ENCODE data around the gene RHEB.
"Not testable (repeated sequence)": the region's sequence is repeated elsewhere in the genome, so short reads cannot be mapped to it uniquely, and the experiment has no call there.

The RHEB gene

GRCh38 chr7:151529842-151530241 lies 10.1 kb upstream of the RHEB start:
- no peak for DNase-seq (ENCODE audit: low spot score)

GRCh38 chr7:151524845-151525244 lies 5.2 kb upstream of the RHEB start:
- no peak for DNase-seq (ENCODE audit: low spot score)

GRCh38 chr7:151524331-151524730 lies 4.6 kb upstream of the RHEB start:
- no peak for DNase-seq (ENCODE audit: low spot score)

GRCh38 chr7:151520419-151521261 lies 945 bp upstream of the RHEB start:
- peak; percentile 16 for DNase-seq (ENCODE audit: low spot score)

- DNase-seq (ENCODE audit: low spot score) = not testable (repeated sequence)
Observed at GRCh38 chr7:151518947-151519764, 539 bp downstream of the RHEB start.

- DNase-seq (ENCODE audit: low spot score) = peak; percentile 21
Observed at GRCh38 chr7:151518105-151518946, 1.4 kb downstream of the RHEB start.

- no peak for DNase-seq (ENCODE audit: low spot score)
Observed at GRCh38 chr7:151517601-151518104, 2.0 kb downstream of the RHEB start.

GRCh38 chr7:151515276-151515565 lies 4.5 kb downstream of the RHEB start:
- no peak for DNase-seq (ENCODE audit: low spot score)

GRCh38 chr7:151514461-151515275 lies 5.0 kb downstream of the RHEB start:
- no peak for DNase-seq (ENCODE audit: low spot score)

- DNase-seq (ENCODE audit: low spot score) = no peak
Observed at GRCh38 chr7:151513133-151513532, 6.6 kb downstream of the RHEB start.

GRCh38 chr7:151512353-151512752 lies 7.3 kb downstream of the RHEB start:
- DNase-seq (ENCODE audit: low spot score) = no peak

GRCh38 chr7:151511946-151512345 lies 7.7 kb downstream of the RHEB start:
- no peak for DNase-seq (ENCODE audit: low spot score)

- DNase-seq (ENCODE audit: low spot score) = no peak
Observed at GRCh38 chr7:151511270-151511669, 8.4 kb downstream of the RHEB start.

- no peak for DNase-seq (ENCODE audit: low spot score)
Observed at GRCh38 chr7:151509670-151510333, 9.9 kb downstream of the RHEB start.

GRCh38 chr7:151508991-151509390 lies 10.7 kb downstream of the RHEB start:
- no peak for DNase-seq (ENCODE audit: low spot score)

GRCh38 chr7:151507806-151508205 lies 11.9 kb downstream of the RHEB start:
- no peak for DNase-seq (ENCODE audit: low spot score)

GRCh38 chr7:151506901-151507382 lies 12.8 kb downstream of the RHEB start:
- no peak for DNase-seq (ENCODE audit: low spot score)

GRCh38 chr7:151505836-151506468 lies 13.7 kb downstream of the RHEB start:
- DNase-seq (ENCODE audit: low spot score) = no peak

GRCh38 chr7:151505433-151505832 lies 14.3 kb downstream of the RHEB start:
- DNase-seq (ENCODE audit: low spot score) = no peak

GRCh38 chr7:151504715-151505326 lies 14.9 kb downstream of the RHEB start:
- DNase-seq (ENCODE audit: low spot score) = no peak

Measured in AG08395 (cell line).